Right atrium auricular region (tissue), 2 donors: ENCODE measurements around the gene ATP6V1D. TPM values are rescaled to one million over a fixed set of nuclear protein-coding genes. Genes with fewer than 3 reads are reported as not detected.
"Not testable (repeated sequence)": the region's sequence is repeated elsewhere in the genome, so short reads cannot be mapped to it uniquely, and the experiment has no call there.

ENCODE experiments used
- DNase-seq: peaks from one replicate; pipeline ENCODE4 v3.0.0-alpha.2; 2019; ENCODE audit warnings: low spot score
- H3K27ac ChIP-seq, 2 donors: fragments of 200-600 bp; sonication (generic); 1 replicate in 1 of 2; 2 replicates in 1 of 2; pipeline ENCODE4 v1.5.1; 2016 to 2019
- H3K27me3 ChIP-seq, 2 donors: fragments of 200-600 bp; sonication (generic); one replicate each; pipeline versions ENCODE4 v1.5.1 to v1.6.0; 2017 to 2019
- H3K36me3 ChIP-seq: fragments of 200-600 bp; sonication (generic); one replicate; pipeline ENCODE4 v1.5.1; 2016
- H3K4me1 ChIP-seq, 2 donors: fragments of 200-600 bp; sonication (generic); one replicate each; pipeline versions ENCODE4 v1.5.1 to v1.6.0; 2017 to 2019
- H3K4me3 ChIP-seq, 2 donors: fragments of 200-600 bp; sonication (generic); 1 replicate in 1 of 2; 2 replicates in 1 of 2; pipeline ENCODE4 v1.5.1; 2017 to 2019; ENCODE audit warnings: mild to moderate bottlenecking in 1 of 2, moderate library complexity in 1 of 2
- H3K9me3 ChIP-seq, 2 donors: fragments of 200-600 bp; sonication (generic); one replicate each; pipeline ENCODE4 v1.5.1; 2019
- total RNA-seq, 2 donors: library from RNA; depleted of rRNA; stranded (reverse); fragments of >200 nt; gene quantifications; one replicate each; pipeline ENCODE4 v1.1.0, GENCODE V29; 2016
- TF ChIP-seq, protein P1 (sequence below), 2 donors: fragments of 200-600 bp; sonication (generic); IDR thresholded peaks; one replicate each; pipeline ENCODE4 v1.5.1; 2019; ENCODE audit warnings: antibody characterized with exemption in 2 of 2

Gene ATP6V1D
- 100 to 1,000 TPM in 1 of 2 donors, 10 to 100 TPM in 1; 84.4 to 161 TPM for total RNA-seq

- peak within 1 kb of the TSS; percentile 81 to 89 for H3K4me3 ChIP-seq
- peaks cover 0 to 68% of the 10 kb centered on the region in 2 donors for H3K4me1 ChIP-seq
- no peaks in the 10 kb centered on the region for H3K27me3 ChIP-seq
- H3K27ac ChIP-seq: peak within 1 kb of the TSS; percentile 93 to 94
- peaks cover 4% of the 10 kb centered on the region for H3K36me3 ChIP-seq
- no peaks in the 10 kb centered on the region for H3K9me3 ChIP-seq
- TF ChIP-seq, protein P1, sequence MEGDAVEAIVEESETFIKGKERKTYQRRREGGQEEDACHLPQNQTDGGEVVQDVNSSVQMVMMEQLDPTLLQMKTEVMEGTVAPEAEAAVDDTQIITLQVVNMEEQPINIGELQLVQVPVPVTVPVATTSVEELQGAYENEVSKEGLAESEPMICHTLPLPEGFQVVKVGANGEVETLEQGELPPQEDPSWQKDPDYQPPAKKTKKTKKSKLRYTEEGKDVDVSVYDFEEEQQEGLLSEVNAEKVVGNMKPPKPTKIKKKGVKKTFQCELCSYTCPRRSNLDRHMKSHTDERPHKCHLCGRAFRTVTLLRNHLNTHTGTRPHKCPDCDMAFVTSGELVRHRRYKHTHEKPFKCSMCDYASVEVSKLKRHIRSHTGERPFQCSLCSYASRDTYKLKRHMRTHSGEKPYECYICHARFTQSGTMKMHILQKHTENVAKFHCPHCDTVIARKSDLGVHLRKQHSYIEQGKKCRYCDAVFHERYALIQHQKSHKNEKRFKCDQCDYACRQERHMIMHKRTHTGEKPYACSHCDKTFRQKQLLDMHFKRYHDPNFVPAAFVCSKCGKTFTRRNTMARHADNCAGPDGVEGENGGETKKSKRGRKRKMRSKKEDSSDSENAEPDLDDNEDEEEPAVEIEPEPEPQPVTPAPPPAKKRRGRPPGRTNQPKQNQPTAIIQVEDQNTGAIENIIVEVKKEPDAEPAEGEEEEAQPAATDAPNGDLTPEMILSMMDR (IDR thresholded peaks at IDR 0.05): peak; percentile 97 to 98
- peak; percentile 99 for DNase-seq
Observed at GRCh38 chr14:67359775-67360469, at the start of gene ATP6V1D, which contains the start of gene EIF2S1. ATP6V1D (minus strand) TSS chr14:67359804; CDS start chr14:67359698, 106 bp downstream. EIF2S1 (plus strand) TSS chr14:67360328; CDS start chr14:67364768, 4,440 bp downstream.

- H3K27me3 ChIP-seq, DNase-seq, H3K27ac ChIP-seq, H3K9me3 ChIP-seq, H3K36me3 ChIP-seq, H3K4me1 ChIP-seq, H3K4me3 ChIP-seq: not testable (repeated sequence)
Observed at GRCh38 chr14:67408122-67408801, 48.7 kb upstream of the ATP6V1D start.

- H3K27ac ChIP-seq: no peak overlapping the region
- no peaks in the 10 kb centered on the region for H3K9me3 ChIP-seq
- TF ChIP-seq, protein P1 (IDR thresholded peaks at IDR 0.05): no peak
- no peak overlapping the region for H3K4me3 ChIP-seq
- H3K36me3 ChIP-seq: no peaks in the 10 kb centered on the region
- H3K27me3 ChIP-seq: no peaks in the 10 kb centered on the region
- H3K4me1 ChIP-seq: no peaks in the 10 kb centered on the region
- no peak for DNase-seq
Observed at GRCh38 chr14:67405771-67406170, 46.2 kb upstream of the ATP6V1D start.

GRCh38 chr14:67400434-67400833 lies 40.8 kb upstream of the ATP6V1D start:
- Histone ChIP-seq H3K4me3 (no peak overlapping the region), H3K36me3 (no peaks in the 10 kb centered on the region), H3K9me3 (no peaks in the 10 kb centered on the region), H3K4me1 (no peaks in the 10 kb centered on the region), H3K27ac (no peak overlapping the region), H3K27me3 (no peaks in the 10 kb centered on the region)
- TF ChIP-seq, protein P1 (IDR thresholded peaks at IDR 0.05): no peak
- DNase-seq: no peak

GRCh38 chr14:67397536-67397935 lies 37.9 kb upstream of the ATP6V1D start:
- TF ChIP-seq, protein P1 (IDR thresholded peaks at IDR 0.05): no peak
- Histone ChIP-seq H3K4me1 (no peaks in the 10 kb centered on the region), H3K4me3 (no peak overlapping the region), H3K27me3 (no peaks in the 10 kb centered on the region), H3K36me3 (no peaks in the 10 kb centered on the region), H3K9me3 (no peaks in the 10 kb centered on the region), H3K27ac (no peak overlapping the region)
- no peak for DNase-seq

- Histone ChIP-seq H3K9me3 (no peaks in the 10 kb centered on the region), H3K4me1 (no peaks in the 10 kb centered on the region), H3K27me3 (no peaks in the 10 kb centered on the region), H3K27ac (no peak overlapping the region), H3K36me3 (no peaks in the 10 kb centered on the region), H3K4me3 (no peak overlapping the region)
- TF ChIP-seq, protein P1 (IDR thresholded peaks at IDR 0.05): no peak
- no peak for DNase-seq
Observed at GRCh38 chr14:67396381-67396970, 36.9 kb upstream of the ATP6V1D start.
